SK-N-SH (cell line): ENCODE data around the gene SUGP2. TPM values are rescaled to one million over a fixed set of nuclear protein-coding genes. Genes with fewer than 3 reads are reported as not detected.

Experiments
- CTCF ChIA-PET: fragments of 300-600, 350-600 bp; formaldehyde crosslinking; extraction: SDS; loops from one replicate; lab custom pipeline; 2021; lab: Yijun Ruan, JAX
- POLR2A ChIA-PET: fragments of 350-600 bp; sonication (Branson Sonifier 250); formaldehyde crosslinking; extraction: SDS; loops from one replicate; lab custom pipeline; 2020; ENCODE audit warnings: antibody characterized with exemption, inconsistent platforms; lab: Yijun Ruan, JAX
- DNase-seq: peaks from one replicate; pipeline ENCODE4 v3.0.0; 2012
- H2AFZ ChIP-seq: fragments of 200-600 bp; sonication (generic); 2 replicates; pipeline ENCODE4 v1.8.1; 2016; ENCODE audit warnings: antibody characterized with exemption, mild to moderate bottlenecking, low read depth
- H3F3A ChIP-seq: fragments of 200-600 bp; sonication (generic); replicated peaks from 2 replicates; pipeline ENCODE3; 2016; ENCODE audit warnings: antibody characterized with exemption, mild to moderate bottlenecking; ENCODE audit not compliant: insufficient read depth
- H3K27ac ChIP-seq, 2 experiments: fragments of 200-500 bp in 1 of 2; fragments of 200-600 bp in 1 of 2; sonication (Bioruptor generic) in 1 of 2; sonication (generic), shearing (Covaris generic) in 1 of 2; 2 replicates each; pipeline versions ENCODE4 v1.5.1 to v1.6.1; 2014 to 2016; ENCODE audit warnings: low read depth in 2 of 2, inconsistent platforms in 1 of 2, low read length in 1 of 2, mild to moderate bottlenecking in 1 of 2, mixed read lengths in 1 of 2
- H3K27me3 ChIP-seq: fragments of 200-600 bp; sonication (generic), shearing (Covaris generic); 2 replicates; pipeline ENCODE4 v1.6.1; 2016; ENCODE audit warnings: mixed run types; ENCODE audit not compliant: insufficient read depth
- H3K36me3 ChIP-seq, 2 experiments: fragments of 200-500 bp in 1 of 2; fragments of 200-600 bp in 1 of 2; sonication (Bioruptor generic) in 1 of 2; sonication (generic) in 1 of 2; replicated peaks in 1 of 2; 2 replicates each; pipeline versions ENCODE3 to v1.5.1; 2014 to 2016; ENCODE audit warnings: low read length in 1 of 2, mild to moderate bottlenecking in 1 of 2; ENCODE audit not compliant: insufficient read depth in 2 of 2, control insufficient read depth in 1 of 2
- H3K4me1 ChIP-seq, 2 experiments: fragments of 200-500 bp in 1 of 2; fragments of 200-600 bp in 1 of 2; sonication (Bioruptor generic) in 1 of 2; sonication (generic), shearing (Covaris generic) in 1 of 2; 2 replicates each; pipeline versions ENCODE4 v1.5.1 to v1.6.1; 2014 to 2016; ENCODE audit warnings: low read depth in 1 of 2, low read length in 1 of 2, mixed run types in 1 of 2; ENCODE audit not compliant: insufficient read depth in 2 of 2, control insufficient read depth in 1 of 2
- H3K4me2 ChIP-seq: fragments of 200-600 bp; sonication (generic), shearing (Covaris generic); 2 replicates; pipeline ENCODE4 v1.6.1; 2017; ENCODE audit warnings: mixed run types
- H3K4me3 ChIP-seq, 2 experiments: fragments of 200-500 bp in 1 of 2; fragments of 200-600 bp in 1 of 2; sonication (Bioruptor generic) in 1 of 2; sonication (generic), shearing (Covaris generic) in 1 of 2; 2 replicates each; pipeline versions ENCODE4 v1.5.1 to v1.8.1; 2014 to 2016; ENCODE audit warnings: low read depth in 2 of 2, inconsistent platforms in 1 of 2, low read length in 1 of 2, mild to moderate bottlenecking in 1 of 2, mixed read lengths in 1 of 2, moderate library complexity in 1 of 2
- H3K79me2 ChIP-seq: fragments of 200-600 bp; sonication (generic); 2 replicates; pipeline ENCODE4 v1.8.1; 2017; ENCODE audit warnings: mild to moderate bottlenecking; ENCODE audit not compliant: insufficient read depth
- H3K9ac ChIP-seq: fragments of 200-600 bp; sonication (generic); 2 replicates; pipeline ENCODE4 v1.6.1; 2017; ENCODE audit warnings: mixed run types
- H3K9me2 ChIP-seq: fragments of 200-600 bp; sonication (generic); 2 replicates; pipeline ENCODE4 v1.6.1; 2017; ENCODE audit warnings: mixed run types
- H3K9me3 ChIP-seq: fragments of 200-600 bp; sonication (generic); 2 replicates; pipeline ENCODE4 v1.6.1; 2017; ENCODE audit warnings: mixed run types, mild to moderate bottlenecking, moderate library complexity
- H4K20me1 ChIP-seq: fragments of 200-600 bp; sonication (generic); 2 replicates; pipeline ENCODE4 v1.6.1; 2017; ENCODE audit warnings: mild to moderate bottlenecking, mixed run types; ENCODE audit not compliant: insufficient read depth
- EZH2phosphoT487 ChIP-seq: fragments of 200-600 bp; sonication (generic); IDR thresholded peaks from 2 replicates; pipeline ENCODE4 v1.6.1; 2017; ENCODE audit warnings: low read depth, mixed run types, mild to moderate bottlenecking, antibody characterized with exemption, moderate library complexity, borderline replicate concordance
- FOSL2 ChIP-seq: IDR thresholded peaks from 2 replicates; pipeline ENCODE4 v1.4.0; 2012; ENCODE audit warnings: low read depth, mild to moderate bottlenecking, moderate library complexity, borderline replicate concordance
- FOXJ3 ChIP-seq: sonication (generic); formaldehyde crosslinking; IDR thresholded peaks from 2 replicates; pipeline ENCODE4 v1.5.1; 2020; ENCODE audit warnings: mild to moderate bottlenecking, missing genetic modification reagents
- MXI1 ChIP-seq: IDR thresholded peaks from 2 replicates; pipeline ENCODE4 v1.6.1; 2012; ENCODE audit warnings: mild to moderate bottlenecking, low read depth, low read length, improper control_type of control experiment
- NRF1 ChIP-seq: IDR thresholded peaks from 2 replicates; pipeline ENCODE4 v1.6.1; 2012; ENCODE audit warnings: low read depth, mild to moderate bottlenecking, low read length
- RAD21 ChIP-seq: IDR thresholded peaks from 2 replicates; pipeline ENCODE4 v1.6.1; 2012; ENCODE audit warnings: mild to moderate bottlenecking, low read length
- RXRA ChIP-seq: IDR thresholded peaks from 2 replicates; pipeline ENCODE4 v1.4.0; 2012; ENCODE audit warnings: low read depth, mild to moderate bottlenecking, borderline replicate concordance
- SIN3A ChIP-seq: IDR thresholded peaks from 2 replicates; pipeline ENCODE4 v1.6.1; 2012; ENCODE audit warnings: low read depth, mild to moderate bottlenecking, low read length, moderate library complexity, borderline replicate concordance
- TAF1 ChIP-seq: IDR thresholded peaks from 2 replicates; pipeline ENCODE4 v1.6.1; 2012; ENCODE audit warnings: low read depth, mild to moderate bottlenecking, low read length, moderate library complexity, borderline replicate concordance
- YY1 ChIP-seq: IDR thresholded peaks from 2 replicates; pipeline ENCODE4 v1.4.0; 2012; ENCODE audit warnings: low read depth, mild to moderate bottlenecking
- WGBS: methylation state at CpG from one replicate; pipeline ENCODE4 v1.1.6; 2017; ENCODE audit warnings: low lambda C conversion rate; 5-methylcytosine and 5-hydroxymethylcytosine counted together
- polyA plus RNA-seq, 3 experiments: library from polyadenylated mRNA; depleted of rRNA; stranded (reverse); fragments of >200 nt; gene quantifications; 2 replicates each; pipeline ENCODE4 v1.2.3, GENCODE V29; 2012
- TF ChIP-seq, protein P1 (sequence below): IDR thresholded peaks from 2 replicates; pipeline ENCODE4 v1.6.1; 2012; ENCODE audit warnings: mild to moderate bottlenecking, low read depth, low read length, moderate library complexity
- TF ChIP-seq, protein P2 (sequence below): IDR thresholded peaks from 2 replicates; pipeline ENCODE4 v1.4.0; 2012; ENCODE audit warnings: low read depth, borderline replicate concordance

Gene SUGP2
- polyA plus RNA-seq, 1 of the 3 experiments (the other 2 are of a cell fraction): 56.3 TPM

DNA sequence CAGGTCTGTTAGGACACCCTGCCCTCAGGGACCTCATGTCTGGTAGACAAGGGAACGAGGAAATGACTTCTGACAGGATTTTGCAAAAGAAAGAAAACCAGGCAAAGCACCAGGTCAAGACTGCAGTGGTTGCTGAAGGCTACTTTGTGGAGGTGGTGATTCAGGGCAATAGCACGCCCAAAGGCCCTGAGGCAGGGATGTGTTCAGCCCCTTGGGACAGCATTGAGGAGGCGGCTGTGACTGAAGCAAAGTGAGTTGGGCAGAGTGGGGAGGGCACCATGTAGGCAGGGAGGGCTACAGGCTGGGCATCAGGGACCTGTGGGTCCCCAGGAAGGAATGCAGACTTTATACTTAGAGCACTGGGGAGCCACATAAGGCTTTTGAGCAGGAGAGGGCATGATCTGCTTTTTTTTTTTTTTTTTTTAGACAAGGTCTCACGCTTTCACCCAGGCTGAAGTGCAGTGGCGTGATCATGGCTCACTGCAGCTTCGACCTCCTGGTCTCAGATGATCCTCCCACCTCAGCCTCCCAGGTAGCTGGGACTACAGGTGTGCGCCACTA is 81.5 kb downstream of the SUGP2 start:
- WGBS: 85% methylated on average over 7 of the region's 7 CpGs
- POLR2A ChIA-PET: no interaction called here
- DNase-seq: no peak

DNA sequence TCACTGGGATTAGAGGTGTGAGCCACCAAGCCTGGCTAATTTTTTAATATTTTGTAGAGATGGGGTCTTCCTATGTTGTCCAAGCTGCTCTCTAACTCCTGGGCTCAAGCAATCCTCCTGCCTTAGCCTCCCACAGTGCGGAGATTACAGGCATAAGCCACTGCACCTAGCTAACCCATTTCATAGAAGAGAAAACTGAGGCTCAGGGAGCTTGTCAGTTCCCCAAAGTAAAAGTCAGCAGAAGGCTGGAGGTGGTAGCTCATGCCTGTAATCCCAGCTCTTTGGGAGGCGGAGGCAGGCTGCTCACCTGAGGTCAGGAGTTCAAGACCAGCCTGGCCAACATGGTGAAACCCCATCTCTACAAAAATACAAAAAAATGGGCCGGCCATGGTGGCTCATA is 83.5 kb downstream of the SUGP2 start:
- CTCF ChIA-PET: interaction anchor here (1.1 to 1.7 kb wide), 2 partner anchors 16 to 36 kb away, joined by 3 to 5 read pairs; no protein-coding TSS in a partner anchor
- Histone ChIP-seq H2AFZ (no peak overlapping the region), H3K79me2 (no peaks in the 10 kb centered on the region), H3K4me3 (no peak overlapping the region), H3K9me2 (no peaks in the 10 kb centered on the region), H3F3A (no peaks in the 10 kb centered on the region), H4K20me1 (no peaks in the 10 kb centered on the region), H3K4me1 (no peaks in the 10 kb centered on the region), H3K9me3 (no peaks in the 10 kb centered on the region), H3K36me3 (no peaks in the 10 kb centered on the region), H3K4me2 (no peak overlapping the region), H3K27me3 (no peaks in the 10 kb centered on the region), H3K27ac (no peak overlapping the region), H3K9ac (no peak overlapping the region)
- POLR2A ChIA-PET: no interaction called here
- no peak for DNase-seq
- no peak for TF ChIP-seq EZH2phosphoT487
- TF ChIP-seq NRF1: no peak
- no peak for TF ChIP-seq MXI1
- TF ChIP-seq YY1: no peak
- TF ChIP-seq FOSL2: no peak
- TF ChIP-seq FOXJ3 (CRISPR knock-in tag): no peak
- TF ChIP-seq SIN3A: no peak
- TF ChIP-seq, protein P1, sequence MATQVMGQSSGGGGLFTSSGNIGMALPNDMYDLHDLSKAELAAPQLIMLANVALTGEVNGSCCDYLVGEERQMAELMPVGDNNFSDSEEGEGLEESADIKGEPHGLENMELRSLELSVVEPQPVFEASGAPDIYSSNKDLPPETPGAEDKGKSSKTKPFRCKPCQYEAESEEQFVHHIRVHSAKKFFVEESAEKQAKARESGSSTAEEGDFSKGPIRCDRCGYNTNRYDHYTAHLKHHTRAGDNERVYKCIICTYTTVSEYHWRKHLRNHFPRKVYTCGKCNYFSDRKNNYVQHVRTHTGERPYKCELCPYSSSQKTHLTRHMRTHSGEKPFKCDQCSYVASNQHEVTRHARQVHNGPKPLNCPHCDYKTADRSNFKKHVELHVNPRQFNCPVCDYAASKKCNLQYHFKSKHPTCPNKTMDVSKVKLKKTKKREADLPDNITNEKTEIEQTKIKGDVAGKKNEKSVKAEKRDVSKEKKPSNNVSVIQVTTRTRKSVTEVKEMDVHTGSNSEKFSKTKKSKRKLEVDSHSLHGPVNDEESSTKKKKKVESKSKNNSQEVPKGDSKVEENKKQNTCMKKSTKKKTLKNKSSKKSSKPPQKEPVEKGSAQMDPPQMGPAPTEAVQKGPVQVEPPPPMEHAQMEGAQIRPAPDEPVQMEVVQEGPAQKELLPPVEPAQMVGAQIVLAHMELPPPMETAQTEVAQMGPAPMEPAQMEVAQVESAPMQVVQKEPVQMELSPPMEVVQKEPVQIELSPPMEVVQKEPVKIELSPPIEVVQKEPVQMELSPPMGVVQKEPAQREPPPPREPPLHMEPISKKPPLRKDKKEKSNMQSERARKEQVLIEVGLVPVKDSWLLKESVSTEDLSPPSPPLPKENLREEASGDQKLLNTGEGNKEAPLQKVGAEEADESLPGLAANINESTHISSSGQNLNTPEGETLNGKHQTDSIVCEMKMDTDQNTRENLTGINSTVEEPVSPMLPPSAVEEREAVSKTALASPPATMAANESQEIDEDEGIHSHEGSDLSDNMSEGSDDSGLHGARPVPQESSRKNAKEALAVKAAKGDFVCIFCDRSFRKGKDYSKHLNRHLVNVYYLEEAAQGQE: no peak
- no peak for TF ChIP-seq RAD21
- 85% methylated on average over 3 of the region's 3 CpGs for WGBS

More for the DNA sequence above, 81.5 kb downstream of the SUGP2 start:
- no peaks in the 10 kb centered on the region for H3F3A ChIP-seq
- H3K9me3 ChIP-seq: no peaks in the 10 kb centered on the region
- TF ChIP-seq, protein P1: no peak
- no peak for TF ChIP-seq RAD21
- TF ChIP-seq TAF1: no peak
- TF ChIP-seq RXRA: no peak
- no peak for TF ChIP-seq FOXJ3 (CRISPR knock-in tag)
- TF ChIP-seq, protein P2, sequence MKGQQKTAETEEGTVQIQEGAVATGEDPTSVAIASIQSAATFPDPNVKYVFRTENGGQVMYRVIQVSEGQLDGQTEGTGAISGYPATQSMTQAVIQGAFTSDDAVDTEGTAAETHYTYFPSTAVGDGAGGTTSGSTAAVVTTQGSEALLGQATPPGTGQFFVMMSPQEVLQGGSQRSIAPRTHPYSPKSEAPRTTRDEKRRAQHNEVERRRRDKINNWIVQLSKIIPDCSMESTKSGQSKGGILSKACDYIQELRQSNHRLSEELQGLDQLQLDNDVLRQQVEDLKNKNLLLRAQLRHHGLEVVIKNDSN: no peak
- TF ChIP-seq NRF1: no peak
- no peaks in the 10 kb centered on the region for H3K36me3 ChIP-seq
- H3K27ac ChIP-seq: no peak overlapping the region
- no peaks in the 10 kb centered on the region for H3K4me1 ChIP-seq
- no peak overlapping the region for H3K9ac ChIP-seq
- no peak overlapping the region for H3K4me3 ChIP-seq
- H3K79me2 ChIP-seq: no peaks in the 10 kb centered on the region
- H3K27me3 ChIP-seq: no peaks in the 10 kb centered on the region
- no peaks in the 10 kb centered on the region for H4K20me1 ChIP-seq
- CTCF ChIA-PET: no interaction called here
- H3K9me2 ChIP-seq: no peaks in the 10 kb centered on the region
- H3K4me2 ChIP-seq: no peak overlapping the region
- no peak overlapping the region for H2AFZ ChIP-seq
